Lower leg skin (tissue), 3 donors: ENCODE data around the gene PCDHGA7.
"Not testable (repeated sequence)": the region's sequence is repeated elsewhere in the genome, so short reads cannot be mapped to it uniquely, and the experiment has no call there.

Source experiments
- CTCF ChIP-seq, 3 donors: fragments of 450-650 bp; IDR thresholded peaks; one replicate each; pipeline ENCODE4 v1.5.1; 2016; ENCODE audit warnings: antibody characterized with exemption in 3 of 3, mild to moderate bottlenecking in 3 of 3, moderate library complexity in 2 of 3
- POLR2A ChIP-seq, 2 donors: fragments of 450-650 bp; IDR thresholded peaks; one replicate each; pipeline ENCODE4 v1.6.1; 2016 to 2017; ENCODE audit warnings: antibody characterized with exemption in 2 of 2, mild to moderate bottlenecking in 1 of 2, moderate library complexity in 1 of 2

- TF ChIP-seq POLR2A, CTCF (IDR thresholded peaks at IDR 0.05): not testable (repeated sequence)
These were observed 49.8 kb downstream of the PCDHGA7 start for GRCh38 chr5:141432308-141432707.
